Measurements from ENCODE around the gene AMPH.
"Not testable (repeated sequence)": the region's sequence is repeated elsewhere in the genome, so short reads cannot be mapped to it uniquely, and the experiment has no call there.

The AMPH gene

DNA sequence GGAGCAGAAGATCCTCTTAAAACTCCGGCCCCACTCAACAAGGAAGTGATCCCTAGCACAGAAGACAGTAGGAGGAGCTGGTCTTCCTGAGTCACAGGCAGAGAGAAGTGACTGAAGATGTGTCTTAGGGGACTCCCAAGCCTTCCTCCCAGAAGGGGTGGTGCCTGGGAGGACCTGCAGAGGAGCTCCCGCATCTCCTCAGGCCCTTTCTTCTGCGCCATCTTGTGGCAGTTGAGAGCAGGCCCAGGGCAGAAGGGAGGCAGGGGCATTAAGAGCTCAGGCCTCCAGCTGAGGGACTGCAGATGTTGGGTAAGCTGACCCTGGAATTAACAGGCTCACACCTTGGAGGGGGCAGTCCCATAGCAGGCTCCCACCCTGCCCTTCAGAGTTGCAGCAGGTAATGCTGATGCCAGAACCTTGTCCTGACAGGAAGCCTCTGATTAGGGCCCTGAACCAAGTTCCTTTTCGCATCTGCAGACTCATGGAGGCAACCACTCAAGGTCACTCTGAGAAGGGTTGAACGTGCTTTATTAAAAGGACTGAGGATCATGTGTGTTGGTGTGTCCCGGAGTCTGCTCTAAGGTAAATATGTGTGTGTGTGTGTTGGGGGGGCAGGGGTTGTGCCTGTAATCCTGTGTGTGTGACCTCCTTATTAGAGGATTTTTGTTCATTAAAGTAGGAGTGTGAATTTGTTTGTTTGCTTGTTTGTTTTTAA lies 281.1 kb downstream of the AMPH start:
- peak; percentile 12 for DNase-seq (ENCODE audit: low spot score)

DNA sequence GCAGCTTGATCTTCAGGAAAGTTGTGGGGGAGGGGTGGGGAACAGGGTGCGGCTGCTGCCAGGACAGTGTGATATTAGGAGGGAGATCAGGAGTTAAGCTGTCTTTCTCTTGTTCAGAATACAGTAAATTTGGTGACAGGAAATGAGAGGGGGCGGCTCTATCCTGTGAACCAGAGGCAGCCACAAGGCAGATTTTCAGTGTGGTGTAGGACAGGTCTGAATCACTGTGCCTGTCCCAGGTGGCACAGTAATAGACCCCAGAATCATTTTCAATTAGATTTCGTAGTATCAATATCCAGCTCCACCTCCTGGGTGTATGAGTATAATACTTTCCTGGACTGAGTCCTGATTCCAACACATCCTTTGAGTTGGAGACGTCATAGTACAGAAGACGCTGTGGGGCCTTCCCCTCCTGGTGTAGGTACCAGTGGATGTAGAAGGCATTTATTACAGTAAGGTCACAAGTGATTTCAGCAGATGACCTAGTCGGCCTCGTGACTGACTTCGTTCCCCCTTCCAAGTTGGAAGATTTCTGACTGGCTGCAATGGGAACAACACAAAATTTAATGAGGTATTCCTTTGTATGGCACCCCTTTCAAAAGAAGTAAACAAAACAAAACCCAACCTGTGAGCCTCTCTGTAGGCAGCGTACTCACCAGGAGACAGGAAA lies 281.9 kb downstream of the AMPH start:
- not testable (repeated sequence) for DNase-seq (ENCODE audit: low spot score)

DNA sequence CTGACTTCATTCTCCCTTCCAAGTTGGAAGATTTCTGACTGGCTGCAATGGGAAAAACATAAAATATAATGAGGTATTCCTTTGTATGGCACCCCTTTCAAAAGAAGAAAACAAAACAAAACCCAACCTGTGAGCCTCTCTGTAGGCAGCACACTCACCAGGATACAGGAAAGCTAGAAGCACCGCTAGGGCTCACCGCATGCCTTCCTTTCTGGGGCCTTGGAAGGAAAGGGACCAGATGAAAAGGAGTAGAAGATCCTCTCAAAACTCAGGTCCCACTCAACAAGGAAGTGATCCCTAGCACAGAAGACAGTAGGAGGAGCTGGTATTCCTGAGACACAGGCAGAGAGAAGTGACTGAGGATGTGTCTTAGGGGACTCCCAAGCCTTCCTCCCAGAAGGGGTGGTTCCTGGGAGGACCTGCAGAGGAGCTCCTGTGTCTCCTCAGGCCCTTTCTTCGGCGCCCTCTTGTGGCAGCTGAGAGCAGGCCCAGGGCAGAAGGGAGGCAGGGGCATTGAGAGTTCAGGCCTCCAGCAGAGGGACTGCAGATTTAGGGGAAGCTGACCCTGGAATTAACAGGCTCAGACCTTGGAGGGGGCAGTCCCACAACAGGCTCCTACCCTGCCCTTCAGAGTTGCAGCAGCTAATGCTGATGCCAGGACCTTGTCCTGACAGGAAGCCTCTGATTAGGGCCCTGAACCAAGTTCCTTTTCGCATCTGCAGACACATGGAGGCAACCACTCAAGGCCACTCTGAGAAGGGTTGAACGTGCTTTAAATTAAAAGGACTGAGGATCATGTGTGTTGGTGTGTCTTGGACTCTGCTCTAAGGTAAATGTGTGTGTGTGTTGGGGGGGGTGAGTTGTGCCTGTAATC lies 285.6 kb downstream of the AMPH start:
- peak; percentile 12 for DNase-seq (ENCODE audit: low spot score)

DNA sequence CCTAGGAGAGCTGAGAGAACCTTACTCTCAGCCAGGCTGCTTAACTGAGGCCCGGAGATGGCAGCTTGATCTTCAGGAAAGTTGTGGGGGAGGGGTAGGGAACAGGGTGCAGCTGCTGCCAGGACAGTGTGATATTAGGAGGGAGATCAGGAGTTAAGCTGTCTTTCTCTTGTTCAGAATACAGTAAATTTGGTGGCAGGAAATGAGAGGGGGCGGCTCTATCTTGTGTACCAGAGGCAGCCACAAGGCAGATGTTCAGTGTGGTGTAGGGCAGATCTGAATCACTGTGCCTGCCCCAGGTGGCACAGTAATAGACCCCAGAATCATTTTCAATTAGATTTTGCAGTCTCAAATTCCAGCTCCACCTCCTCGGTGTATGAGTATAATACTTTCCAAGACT lies 286.4 kb downstream of the AMPH start:
- DNase-seq (ENCODE audit: low spot score) = not testable (repeated sequence)

DNA sequence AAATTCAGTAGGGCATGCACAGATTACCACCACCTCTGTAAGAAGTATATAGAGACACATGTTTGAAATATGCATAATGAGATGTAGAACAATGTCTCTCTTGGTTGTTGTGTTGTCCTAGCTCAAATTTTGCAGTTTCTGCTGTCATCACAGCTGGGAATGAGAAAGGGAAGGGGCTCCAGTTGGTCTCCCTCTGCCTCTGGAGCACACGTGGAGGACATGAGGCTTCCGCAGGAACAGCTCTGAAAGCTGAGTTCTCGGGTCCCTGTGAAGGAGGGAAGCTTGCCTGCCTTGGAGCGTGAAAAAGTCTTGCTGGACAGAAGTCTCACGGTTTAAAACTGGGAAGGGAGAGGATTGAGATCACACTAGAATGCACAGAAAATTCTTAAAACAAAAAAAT lies 289.0 kb downstream of the AMPH start:
- not testable (repeated sequence) for DNase-seq (ENCODE audit: low spot score)

DNA sequence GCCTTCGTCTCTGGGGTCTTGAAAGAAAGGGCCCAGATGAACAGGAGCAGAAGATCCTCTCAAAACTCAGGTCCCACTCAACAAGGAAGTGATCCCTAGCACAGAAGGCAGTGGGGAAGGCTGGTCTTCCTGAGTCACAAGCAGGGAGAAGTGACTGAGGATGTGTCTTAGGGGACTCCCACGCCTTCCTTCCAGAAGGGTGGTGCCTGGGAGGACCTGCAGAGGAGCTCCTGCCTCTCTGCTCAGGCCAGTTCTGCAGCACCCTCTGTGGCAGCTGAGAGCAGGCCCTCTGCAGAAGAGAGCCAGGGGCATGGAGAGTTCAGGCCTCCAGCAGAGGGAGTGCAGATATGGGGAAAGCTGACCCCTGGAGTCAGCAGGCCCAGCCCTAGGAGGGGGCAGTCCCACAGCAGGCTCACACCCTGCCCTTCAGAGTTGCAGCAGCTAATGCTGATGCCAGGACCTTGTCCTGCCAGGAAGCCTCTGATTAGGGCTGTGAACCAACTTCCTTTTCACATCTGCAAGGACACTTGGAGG lies 289.9 kb downstream of the AMPH start:
- DNase-seq (ENCODE audit: low spot score) = not testable (repeated sequence)

DNA sequence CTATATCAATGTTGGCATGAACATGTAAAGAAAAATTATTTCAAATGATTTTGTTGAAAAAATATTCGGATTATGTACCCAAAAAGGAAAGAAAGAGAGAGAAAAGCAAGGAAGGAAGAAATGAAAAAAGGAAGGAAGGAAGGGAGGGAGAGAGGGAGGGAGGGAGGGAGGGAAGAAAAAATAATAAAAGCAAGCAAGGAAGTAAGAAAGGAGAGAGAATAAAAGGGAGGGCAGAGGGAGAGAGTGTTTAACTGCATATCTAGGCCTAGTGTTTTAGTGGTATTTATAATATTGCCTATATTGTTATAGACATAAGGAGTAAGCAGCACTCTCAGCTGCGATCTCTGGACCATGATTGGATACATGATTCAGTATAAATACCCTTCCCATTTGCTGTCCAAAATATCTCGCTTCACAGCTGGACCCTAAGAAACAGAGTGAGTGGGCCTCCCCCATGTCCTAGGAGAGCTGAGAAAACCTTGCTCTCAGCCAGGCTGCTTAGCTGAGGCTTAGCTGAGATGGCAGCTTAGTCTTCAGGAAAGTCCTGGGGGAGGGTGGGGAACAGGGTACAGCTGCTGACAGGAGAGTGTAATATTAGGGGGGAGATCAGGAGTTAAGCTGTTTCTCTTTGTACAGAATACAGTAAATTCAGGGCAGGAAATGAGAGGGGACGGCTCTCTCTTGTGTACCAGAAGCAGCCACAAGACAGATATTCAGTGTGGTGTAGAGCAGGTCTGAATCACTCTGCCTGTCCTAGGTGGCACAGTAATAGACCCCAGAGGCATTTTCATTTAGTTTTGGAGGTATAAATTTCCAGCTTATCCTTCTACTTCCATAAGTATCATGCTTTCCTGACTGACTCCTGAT lies 291.0 kb downstream of the AMPH start:
- DNase-seq (ENCODE audit: low spot score) = no peak

DNA sequence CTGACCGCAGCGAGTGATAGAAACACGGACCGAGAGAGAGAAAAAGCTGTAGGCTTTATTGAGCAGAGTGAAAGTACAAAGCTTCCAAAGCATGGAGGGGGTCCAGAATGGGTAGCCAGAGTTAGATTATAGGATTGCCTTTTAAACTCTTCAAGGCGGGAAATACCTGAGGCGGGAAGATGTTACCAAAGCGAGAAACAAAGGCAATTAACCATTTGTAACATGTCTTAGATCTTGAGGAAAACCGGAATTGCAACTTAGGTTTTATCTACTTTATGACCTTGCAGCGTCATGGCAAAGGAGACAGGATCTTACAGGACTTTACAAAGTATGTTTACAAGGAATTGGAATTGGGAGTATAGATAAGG lies 295.0 kb downstream of the AMPH start:
- not testable (repeated sequence) for DNase-seq (ENCODE audit: low spot score)

DNA sequence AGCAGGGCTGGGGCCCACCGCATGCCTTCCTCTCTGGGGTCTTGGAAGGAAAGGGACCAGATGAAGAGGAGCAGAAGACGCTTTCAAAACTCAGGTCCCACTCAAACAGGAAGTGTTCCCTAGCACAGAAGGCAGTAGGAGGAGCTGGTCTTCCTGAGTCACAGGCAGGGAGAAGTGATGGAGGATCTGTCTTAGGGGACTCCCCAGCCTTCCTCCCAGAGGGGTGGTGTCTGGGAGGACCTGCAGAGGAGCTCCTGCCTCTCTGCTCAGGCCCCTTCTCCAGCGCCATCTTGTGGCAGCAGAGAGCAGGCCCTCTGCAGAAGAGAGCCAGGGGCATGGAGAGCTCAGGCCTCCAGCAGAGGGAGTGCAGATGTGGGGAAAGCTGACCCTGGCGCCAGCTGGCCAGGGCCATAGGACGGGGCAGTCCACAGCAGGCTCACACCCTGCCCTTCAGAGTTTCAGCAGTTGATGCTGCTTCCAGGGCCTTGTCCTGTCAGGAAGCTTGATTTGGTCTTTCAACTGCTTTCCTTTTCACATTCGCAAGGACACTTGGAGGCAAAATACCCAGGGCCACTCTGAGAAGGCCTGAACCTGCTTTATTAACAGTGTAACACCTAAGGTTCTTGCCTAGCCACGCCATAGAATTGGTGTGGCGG lies 295.6 kb downstream of the AMPH start:
- DNase-seq (ENCODE audit: low spot score) = peak; percentile 69

DNA sequence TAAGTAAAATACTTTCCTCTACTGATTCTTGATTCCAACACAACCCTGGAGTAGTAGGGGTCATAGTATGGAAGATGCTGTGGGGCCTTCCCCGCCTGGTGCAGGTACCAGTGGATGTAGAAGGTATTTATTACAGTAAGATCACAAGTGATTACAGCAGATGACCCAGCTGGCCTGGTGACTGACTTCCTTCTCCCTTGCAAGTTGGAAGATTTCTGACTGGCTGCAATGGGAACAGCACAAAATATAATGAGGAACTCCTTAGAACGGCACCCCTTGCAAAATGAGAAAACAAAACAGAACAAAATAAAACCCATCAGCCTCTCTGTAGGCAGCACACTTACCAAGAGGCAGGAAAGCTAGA lies 296.1 kb downstream of the AMPH start:
- DNase-seq (ENCODE audit: low spot score) = no peak

DNA sequence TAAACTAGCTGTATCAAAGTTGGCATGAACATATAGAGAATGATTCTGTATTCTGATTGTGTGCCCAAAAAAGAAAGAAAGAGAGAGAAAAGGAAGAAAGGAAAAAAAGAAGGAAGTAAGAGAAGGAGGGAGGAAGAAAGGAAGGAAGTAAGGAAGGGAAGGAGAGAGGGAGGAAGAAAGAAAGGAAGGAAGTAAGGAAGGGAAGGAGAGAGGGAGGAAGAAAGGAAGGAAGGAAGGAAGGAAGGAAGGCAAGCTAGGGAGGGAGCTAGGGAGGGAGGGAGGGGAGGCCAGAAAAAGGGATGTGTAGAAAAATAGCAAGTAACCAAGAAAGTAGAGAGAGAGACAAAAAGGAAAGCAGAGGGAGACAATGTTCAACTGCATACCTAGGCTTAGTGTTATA lies 297.0 kb downstream of the AMPH start:
- no peak for DNase-seq (ENCODE audit: low spot score)

Measured in hematopoietic multipotent progenitor cell treated with erythropoietin and hydrocortisone succinate and interleukin-3 and kit ligand, for 15 days (in vitro differentiated cells).